Natural killer cell treated with Interleukin-12 subunit alpha and Interleukin-12 subunit beta and Interleukin-15 and Interleukin-18, amount 100 ng/mL, for 72 hours (primary cell): ENCODE data around the gene IGF2R. TPM values are rescaled to one million over a fixed set of nuclear protein-coding genes. Genes with fewer than 3 reads are reported as not detected.
"Not testable (repeated sequence)": the region's sequence is repeated elsewhere in the genome, so short reads cannot be mapped to it uniquely, and the experiment has no call there.

Experiments used
- ATAC-seq, 2 donors: fragments of 150-1000 bp; cut with Tn5 transposase in 1 of 2; sonication (Bioruptor Pico), chemical (Tn5 transposase) in 1 of 2; 2 replicates each; pipeline ENCODE4 v1.10.0; 2021
- DNase-seq: peaks from one replicate; pipeline ENCODE4 v3.0.0; 2022; ENCODE audit warnings: low spot score
- H3K27ac Mint-ChIP-seq, 2 donors: 1 replicate in 1 of 2; 2 replicates in 1 of 2; pipeline ENCODE4 v1.8.0; 2022; ENCODE audit warnings: mixed read lengths in 2 of 2, mild to moderate bottlenecking in 1 of 2, moderate library complexity in 1 of 2
- H3K27me3 Mint-ChIP-seq, 2 donors: 1 replicate in 1 of 2; 2 replicates in 1 of 2; pipeline ENCODE4 v1.8.0; 2022; ENCODE audit warnings: mixed read lengths in 2 of 2
- H3K36me3 Mint-ChIP-seq: one replicate; pipeline ENCODE4 v1.8.0; 2022; ENCODE audit warnings: mixed read lengths
- H3K4me1 Mint-ChIP-seq, 2 donors: 1 replicate in 1 of 2; 2 replicates in 1 of 2; pipeline ENCODE4 v1.8.0; 2022; ENCODE audit warnings: low read depth in 2 of 2, mixed read lengths in 2 of 2, mild to moderate bottlenecking in 1 of 2
- H3K4me3 Mint-ChIP-seq: one replicate; pipeline ENCODE4 v1.8.0; 2022; ENCODE audit warnings: mixed read lengths
- H3K9me3 Mint-ChIP-seq: 2 replicates; pipeline ENCODE4 v1.8.0; 2022; ENCODE audit warnings: mixed read lengths
- total RNA-seq, 2 donors: library from RNA; stranded (reverse); gene quantifications; one replicate each; pipeline ENCODE4 v1.2.3, GENCODE V29; 2022

Gene IGF2R
- total RNA-seq, 2 donors from 2014 or later = 290 to 377 TPM

DNA sequence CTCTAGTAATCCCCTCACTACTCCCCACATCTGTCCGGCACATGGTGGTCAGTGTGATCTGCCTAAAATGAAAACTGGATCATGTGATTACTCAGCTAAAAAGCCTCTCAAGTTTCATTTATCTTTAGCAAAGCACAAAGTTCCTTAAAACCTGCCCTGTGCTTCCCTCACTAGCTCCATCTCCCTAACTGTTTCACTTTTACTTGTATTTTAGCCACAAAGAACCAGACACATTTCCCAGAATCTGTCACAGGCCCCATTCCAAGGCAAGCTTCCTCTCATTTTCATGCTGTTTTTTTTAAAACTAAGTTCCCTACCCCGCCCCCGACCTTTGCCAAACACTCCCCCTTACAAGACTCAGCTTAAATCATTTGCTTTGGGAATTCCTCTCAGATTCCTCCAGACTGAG is 8.9 kb upstream of the IGF2R start:
- peaks cover 22 to 25% of the 10 kb centered on the region in 2 donors for H3K4me1 Mint-ChIP-seq
- no peak overlapping the region for H3K4me3 Mint-ChIP-seq
- H3K36me3 Mint-ChIP-seq = no peaks in the 10 kb centered on the region
- ATAC-seq (no peak), DNase-seq (no peak)
- H3K27ac Mint-ChIP-seq = peak overlapping the region in 1 of 2 donors; percentile 25
- H3K27me3 Mint-ChIP-seq = peaks cover 0 to 9% of the 10 kb centered on the region in 2 donors
- H3K9me3 Mint-ChIP-seq = no peaks in the 10 kb centered on the region

DNA sequence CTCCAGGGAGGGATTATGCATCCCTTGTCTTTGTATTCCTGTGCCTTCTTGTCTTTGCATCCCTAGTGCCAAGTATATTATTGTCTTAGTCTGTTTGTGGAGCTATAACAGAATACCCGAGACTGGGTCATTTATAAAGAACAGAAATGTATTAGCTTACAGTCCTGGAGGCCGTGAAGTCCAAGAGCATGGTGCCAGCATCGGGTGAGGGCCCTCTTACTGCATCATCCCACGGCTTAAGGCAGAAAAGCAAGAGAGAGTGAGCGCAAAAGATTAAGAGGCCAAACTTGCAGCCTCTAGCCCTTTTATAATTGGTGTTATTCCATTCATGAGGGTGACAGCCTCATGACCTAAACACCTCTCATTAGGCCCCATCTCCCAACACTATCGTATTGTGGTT is 8.4 kb upstream of the IGF2R start:
- Mint-ChIP-seq H3K9me3 (no peaks in the 10 kb centered on the region), H3K4me1 (peaks cover 22 to 25% of the 10 kb centered on the region in 2 donors), H3K36me3 (no peaks in the 10 kb centered on the region), H3K27ac (peak overlapping the region in 1 of 2 donors; percentile 25), H3K4me3 (no peak overlapping the region), H3K27me3 (peaks cover 0 to 9% of the 10 kb centered on the region in 2 donors)
- no peak for ATAC-seq
- no peak for DNase-seq

GRCh38 chr6:159961528-159961927 is 7.4 kb upstream of the IGF2R start:
- no peak for DNase-seq
- H3K4me1 Mint-ChIP-seq = peaks cover 22 to 25% of the 10 kb centered on the region in 2 donors
- H3K4me3 Mint-ChIP-seq = no peak overlapping the region
- H3K36me3 Mint-ChIP-seq = no peaks in the 10 kb centered on the region
- peaks cover 0 to 9% of the 10 kb centered on the region in 2 donors for H3K27me3 Mint-ChIP-seq
- H3K9me3 Mint-ChIP-seq = no peaks in the 10 kb centered on the region
- ATAC-seq = peak in 1 of 2 donors; percentile 34
- H3K27ac Mint-ChIP-seq = no peak overlapping the region

- H3K9me3 Mint-ChIP-seq = no peaks in the 10 kb centered on the region
- H3K36me3 Mint-ChIP-seq = no peaks in the 10 kb centered on the region
- H3K4me1 Mint-ChIP-seq = peaks cover 22 to 25% of the 10 kb centered on the region in 2 donors
- no peak overlapping the region for H3K4me3 Mint-ChIP-seq
- ATAC-seq (no peak), DNase-seq (no peak)
- no peak overlapping the region for H3K27ac Mint-ChIP-seq
- H3K27me3 Mint-ChIP-seq = peaks cover 0 to 9% of the 10 kb centered on the region in 2 donors
Observed at GRCh38 chr6:159963111-159963510, 5.8 kb upstream of the IGF2R start.

DNA sequence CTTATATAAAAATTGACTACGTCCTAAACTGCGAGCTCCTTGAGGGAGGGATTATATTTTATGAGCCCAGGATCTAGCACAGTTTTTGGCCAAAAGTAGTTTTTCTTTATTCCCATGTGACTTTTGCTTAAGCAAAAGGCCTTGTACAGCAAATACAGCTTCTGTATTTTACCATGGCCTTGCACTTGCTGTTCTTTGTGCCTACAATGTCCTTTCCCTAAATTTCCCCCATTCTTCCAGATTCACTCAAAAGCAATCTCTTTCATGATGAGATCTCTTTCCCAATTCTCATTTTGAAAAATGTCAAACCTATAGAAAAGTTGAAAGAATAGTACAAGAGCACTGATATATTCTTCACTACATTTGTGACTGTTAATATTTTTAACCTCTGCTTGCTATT is 4.8 kb upstream of the IGF2R start:
- Mint-ChIP-seq H3K4me1 (peaks cover 19 to 20% of the 10 kb centered on the region in 2 donors), H3K27me3 (peaks cover 0 to 9% of the 10 kb centered on the region in 2 donors), H3K36me3 (no peaks in the 10 kb centered on the region), H3K27ac (peak overlapping the region in 1 of 2 donors; percentile 5), H3K4me3 (no peak overlapping the region), H3K9me3 (no peaks in the 10 kb centered on the region)
- DNase-seq (no peak), ATAC-seq (no peak)

DNA sequence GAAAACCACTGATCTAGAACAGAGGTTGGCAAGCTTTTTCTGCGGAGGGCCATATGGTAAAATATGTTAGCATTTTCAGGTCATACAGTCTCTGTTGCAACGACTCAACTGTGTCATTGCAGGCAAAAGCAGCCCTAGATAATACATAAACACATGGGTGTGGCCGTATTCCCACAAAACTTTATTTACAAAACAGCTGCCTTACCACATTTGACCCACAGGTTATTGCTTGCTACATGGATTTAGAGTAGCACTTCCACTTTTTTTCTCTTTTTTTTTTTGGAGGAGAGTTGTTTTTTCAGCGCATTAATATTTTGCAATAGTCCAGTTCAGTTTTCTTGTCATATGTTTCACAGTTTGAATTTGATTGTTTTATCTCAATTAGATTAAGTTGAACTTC is 2.5 kb upstream of the IGF2R start:
- H3K9me3 Mint-ChIP-seq = no peaks in the 10 kb centered on the region
- H3K27ac Mint-ChIP-seq = no peak overlapping the region
- ATAC-seq (no peak), DNase-seq (no peak)
- H3K4me3 Mint-ChIP-seq = no peak overlapping the region
- peaks cover 11% of the 10 kb centered on the region for H3K36me3 Mint-ChIP-seq
- peaks cover 13 to 16% of the 10 kb centered on the region in 2 donors for H3K4me1 Mint-ChIP-seq
- H3K27me3 Mint-ChIP-seq = peaks cover 0 to 9% of the 10 kb centered on the region in 2 donors

DNA sequence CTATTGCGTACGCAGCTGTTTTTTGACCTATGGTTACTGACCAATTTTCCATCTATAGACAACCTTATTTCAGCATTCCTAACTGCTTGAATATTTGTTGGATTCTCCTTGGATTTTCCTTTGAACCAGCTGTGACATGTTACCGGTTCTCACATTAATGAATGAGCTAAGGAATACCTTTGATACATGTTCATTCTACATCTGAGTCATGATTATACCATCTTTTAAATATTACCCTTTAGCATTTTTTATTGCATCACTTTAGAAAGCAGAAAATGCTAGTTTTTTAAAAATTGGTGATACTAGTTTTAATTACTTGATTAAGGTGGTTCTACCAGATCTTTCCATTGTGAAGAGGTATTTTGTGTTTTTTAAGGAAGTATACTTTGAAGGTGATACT is 1.9 kb upstream of the IGF2R start:
- no peaks in the 10 kb centered on the region for H3K9me3 Mint-ChIP-seq
- H3K36me3 Mint-ChIP-seq = peaks cover 15% of the 10 kb centered on the region
- peaks cover 17 to 20% of the 10 kb centered on the region in 2 donors for H3K4me1 Mint-ChIP-seq
- H3K27me3 Mint-ChIP-seq = peaks cover 0 to 9% of the 10 kb centered on the region in 2 donors
- H3K27ac Mint-ChIP-seq = no peak overlapping the region
- ATAC-seq (no peak), DNase-seq (no peak)
- no peak overlapping the region for H3K4me3 Mint-ChIP-seq

GRCh38 chr6:159967621-159968020 is 1.3 kb upstream of the IGF2R start:
- H3K27ac Mint-ChIP-seq = peak overlapping the region in 1 of 2 donors; percentile 47
- not testable (repeated sequence) for H3K4me3 Mint-ChIP-seq, ATAC-seq, DNase-seq, H3K27me3 Mint-ChIP-seq, H3K9me3 Mint-ChIP-seq
- H3K4me1 Mint-ChIP-seq = peaks cover 23 to 24% of the 10 kb centered on the region in 2 donors
- peaks cover 16% of the 10 kb centered on the region for H3K36me3 Mint-ChIP-seq

DNA sequence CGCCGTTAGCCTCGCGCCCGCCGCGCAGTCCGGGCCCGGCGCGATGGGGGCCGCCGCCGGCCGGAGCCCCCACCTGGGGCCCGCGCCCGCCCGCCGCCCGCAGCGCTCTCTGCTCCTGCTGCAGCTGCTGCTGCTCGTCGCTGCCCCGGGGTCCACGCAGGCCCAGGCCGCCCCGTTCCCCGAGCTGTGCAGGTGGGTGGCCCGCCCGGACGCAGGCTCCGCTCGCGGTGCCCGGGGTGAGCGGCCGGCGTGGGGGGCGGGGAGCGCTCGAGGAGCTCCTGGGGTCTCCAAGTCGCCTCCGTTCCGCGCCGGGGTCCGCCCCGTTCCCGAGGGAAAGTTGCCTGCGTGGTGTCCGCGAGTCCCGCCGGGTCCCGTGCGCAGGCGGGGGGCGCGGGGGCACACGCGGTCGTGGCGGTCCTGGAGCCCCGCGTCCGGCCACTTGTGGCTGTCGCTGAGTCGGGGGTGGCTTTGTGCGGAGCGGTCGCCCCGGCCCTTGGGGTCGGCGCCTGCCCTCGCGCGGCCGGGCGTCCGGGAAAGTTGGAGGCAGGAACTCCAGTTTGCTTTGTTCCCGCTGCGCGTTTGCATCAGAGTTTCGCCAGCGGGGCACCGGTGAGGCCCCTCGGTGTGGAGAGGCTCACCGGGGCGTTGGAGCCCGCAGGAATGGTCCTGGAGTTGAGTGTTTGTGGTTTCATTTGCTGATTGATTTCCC is 476 bp downstream of the IGF2R start:
- ATAC-seq (peak; percentile 22 to 47), DNase-seq (peak; percentile 73)
- Mint-ChIP-seq H3K27me3 (no peaks in the 10 kb centered on the region), H3K36me3 (peaks cover 26% of the 10 kb centered on the region), H3K9me3 (no peaks in the 10 kb centered on the region), H3K4me1 (peaks cover 41% of the 10 kb centered on the region in 2 donors), H3K4me3 (peak overlapping the region; percentile 87), H3K27ac (peak overlapping the region; percentile 99)

- ATAC-seq (peak; percentile 48 to 60), DNase-seq (peak; percentile 80)
- H3K36me3 Mint-ChIP-seq = peaks cover 26% of the 10 kb centered on the region
- H3K4me3 Mint-ChIP-seq = peak overlapping the region; percentile 87
- H3K4me1 Mint-ChIP-seq = peaks cover 46 to 47% of the 10 kb centered on the region in 2 donors
- peak overlapping the region; percentile 99 for H3K27ac Mint-ChIP-seq
- no peaks in the 10 kb centered on the region for H3K27me3 Mint-ChIP-seq
- no peaks in the 10 kb centered on the region for H3K9me3 Mint-ChIP-seq
Observed at GRCh38 chr6:159969921-159970320, 1.0 kb downstream of the IGF2R start.

- Mint-ChIP-seq H3K36me3 (peaks cover 26% of the 10 kb centered on the region), H3K4me1 (peaks cover 52% of the 10 kb centered on the region in 2 donors), H3K27ac (peak overlapping the region; percentile 99), H3K4me3 (peak overlapping the region; percentile 87), H3K27me3 (no peaks in the 10 kb centered on the region), H3K9me3 (no peaks in the 10 kb centered on the region)
- no peak for DNase-seq
- no peak for ATAC-seq
Observed at GRCh38 chr6:159970659-159971063, 1.8 kb downstream of the IGF2R start.

- Mint-ChIP-seq H3K27ac (peak overlapping the region; percentile 99), H3K9me3 (no peaks in the 10 kb centered on the region), H3K4me3 (peak overlapping the region; percentile 87), H3K36me3 (peaks cover 26% of the 10 kb centered on the region), H3K4me1 (peaks cover 56 to 60% of the 10 kb centered on the region in 2 donors), H3K27me3 (no peaks in the 10 kb centered on the region)
- ATAC-seq (no peak), DNase-seq (no peak)
Observed at GRCh38 chr6:159971341-159972178, 2.7 kb downstream of the IGF2R start.

GRCh38 chr6:159972506-159973268 is 3.8 kb downstream of the IGF2R start:
- DNase-seq (no peak), ATAC-seq (no peak)
- H3K4me1 Mint-ChIP-seq = peaks cover 67 to 71% of the 10 kb centered on the region in 2 donors
- H3K9me3 Mint-ChIP-seq = no peaks in the 10 kb centered on the region
- peak overlapping the region; percentile 99 for H3K27ac Mint-ChIP-seq
- H3K36me3 Mint-ChIP-seq = peaks cover 33% of the 10 kb centered on the region
- H3K27me3 Mint-ChIP-seq = no peaks in the 10 kb centered on the region
- peak overlapping the region; percentile 87 for H3K4me3 Mint-ChIP-seq
